Measurements from ENCODE around the gene SPNS3. TPM values are rescaled to one million over a fixed set of nuclear protein-coding genes. Genes with fewer than 3 reads are reported as not detected.

SPNS3 gene
- total and polyA plus RNA-seq, 4 donors: 0.40 to 1.6 (median 0.52) TPM

GRCh38 chr17:4440690-4441686, 7.2 kb downstream of the SPNS3 start:
- Histone ChIP-seq H3K27me3 (ENCODE audit: control insufficient read depth in 3 of 3, insufficient read depth in 3 of 3, low read length in 2 of 3) (no peaks in the 10 kb centered on the region), H3K9ac (ENCODE audit: insufficient read depth in 1 of 2, low read length in 2 of 2) (no peak overlapping the region), H3K4me3 (no peak overlapping the region), H3K27ac (ENCODE audit: low read depth in 1 of 2, low read length in 1 of 2) (no peak overlapping the region), H3K4me1 (ENCODE audit: control insufficient read depth in 5 of 5, insufficient read depth in 5 of 5, low read length in 5 of 5) (peaks cover 0 to 16% (median 10%) of the 10 kb centered on the region in 5 donors), H3K36me3 (ENCODE audit: control insufficient read depth in 4 of 4, insufficient read depth in 4 of 4, low read length in 4 of 4) (no peaks in the 10 kb centered on the region), H3K9me3 (ENCODE audit: control insufficient read depth in 4 of 4, insufficient read depth in 3 of 4, low read length in 3 of 4) (no peaks in the 10 kb centered on the region)
- no peak for TF ChIP-seq CTCF (IDR thresholded peaks at IDR 0.05; ENCODE audit: control extremely low read depth, extremely low read depth)
- peak in 2 of 3 donors; percentile 74 to 79 for DNase-seq
- no peak for ATAC-seq (ENCODE audit: insufficient read depth, low FRiP score)
- WGBS, 2 donors: 67 to 78% methylated on average over 16 of the region's 16 CpGs

GRCh38 chr17:4442582-4442981, 8.8 kb downstream of the SPNS3 start:
- WGBS, 2 donors: 86 to 91% methylated on average over 3 of the region's 3 CpGs
- H3K36me3 ChIP-seq (ENCODE audit: control insufficient read depth in 4 of 4, insufficient read depth in 4 of 4, low read length in 4 of 4): no peaks in the 10 kb centered on the region
- no peaks in the 10 kb centered on the region for H3K27me3 ChIP-seq (ENCODE audit: control insufficient read depth in 3 of 3, insufficient read depth in 3 of 3, low read length in 2 of 3)
- peaks cover 0 to 16% (median 10%) of the 10 kb centered on the region in 5 donors for H3K4me1 ChIP-seq (ENCODE audit: control insufficient read depth in 5 of 5, insufficient read depth in 5 of 5, low read length in 5 of 5)
- no peaks in the 10 kb centered on the region for H3K9me3 ChIP-seq (ENCODE audit: control insufficient read depth in 4 of 4, insufficient read depth in 3 of 4, low read length in 3 of 4)
- no peak overlapping the region for H3K4me3 ChIP-seq
- H3K9ac ChIP-seq (ENCODE audit: insufficient read depth in 1 of 2, low read length in 2 of 2): no peak overlapping the region
- no peak for TF ChIP-seq CTCF (IDR thresholded peaks at IDR 0.05; ENCODE audit: control extremely low read depth, extremely low read depth)
- H3K27ac ChIP-seq (ENCODE audit: low read depth in 1 of 2, low read length in 1 of 2): no peak overlapping the region
- no peak for ATAC-seq (ENCODE audit: insufficient read depth, low FRiP score)
- DNase-seq: no peak

GRCh38 chr17:4443476-4443875, 9.7 kb downstream of the SPNS3 start:
- WGBS, 2 donors: 69 to 77% methylated on average over 6 of the region's 6 CpGs
- Histone ChIP-seq H3K27ac (ENCODE audit: low read depth in 1 of 2, low read length in 1 of 2) (no peak overlapping the region), H3K9ac (ENCODE audit: insufficient read depth in 1 of 2, low read length in 2 of 2) (no peak overlapping the region), H3K9me3 (ENCODE audit: control insufficient read depth in 4 of 4, insufficient read depth in 3 of 4, low read length in 3 of 4) (no peaks in the 10 kb centered on the region), H3K4me1 (ENCODE audit: control insufficient read depth in 5 of 5, insufficient read depth in 5 of 5, low read length in 5 of 5) (peaks cover 0 to 16% (median 10%) of the 10 kb centered on the region in 5 donors), H3K4me3 (no peak overlapping the region), H3K27me3 (ENCODE audit: control insufficient read depth in 3 of 3, insufficient read depth in 3 of 3, low read length in 2 of 3) (no peaks in the 10 kb centered on the region), H3K36me3 (ENCODE audit: control insufficient read depth in 4 of 4, insufficient read depth in 4 of 4, low read length in 4 of 4) (no peaks in the 10 kb centered on the region)
- ATAC-seq (ENCODE audit: insufficient read depth, low FRiP score): no peak
- no peak for TF ChIP-seq CTCF (IDR thresholded peaks at IDR 0.05; ENCODE audit: control extremely low read depth, extremely low read depth)
- peak in 2 of 3 donors; percentile 64 to 69 for DNase-seq
